Measurements from ENCODE around the gene CYB561D2. TPM values are rescaled to one million over a fixed set of nuclear protein-coding genes. Genes with fewer than 3 reads are reported as not detected.

The CYB561D2 gene
- total RNA-seq, 1 donor: 25.0 TPM

DNA sequence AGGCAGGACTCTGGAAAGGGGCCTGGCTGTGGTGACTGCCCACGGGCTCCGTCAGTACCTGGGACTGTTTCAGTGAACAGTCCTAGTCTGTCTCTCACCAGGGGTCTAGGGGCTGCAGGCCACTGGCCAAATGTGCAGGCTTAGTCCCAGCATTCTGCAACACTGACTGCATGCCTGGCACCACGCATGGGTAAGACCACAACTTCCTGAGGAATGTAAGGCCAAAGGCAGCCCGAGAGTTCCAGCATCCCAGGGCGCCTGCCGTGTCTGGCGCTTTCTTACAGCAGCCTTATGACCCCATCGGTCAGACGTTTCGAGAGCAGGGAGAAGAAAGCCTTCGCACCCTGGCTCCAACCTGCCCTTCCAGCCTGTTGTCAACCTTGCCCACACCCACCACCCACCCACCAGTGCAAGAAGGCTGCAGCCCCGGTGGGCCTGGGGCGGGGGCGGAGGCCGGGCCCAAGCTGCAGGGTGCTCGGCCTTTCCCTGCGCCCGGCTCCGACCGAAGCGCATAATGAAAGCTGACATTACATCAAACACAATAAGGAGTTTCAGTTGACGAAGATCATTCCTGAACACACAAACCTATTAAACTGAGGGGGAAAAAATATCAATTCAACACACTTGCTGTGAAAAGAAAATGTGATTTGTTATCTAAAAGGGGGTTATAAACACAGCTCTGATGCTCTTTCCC, 38.2 kb downstream of the CYB561D2 start:
- no peak for DNase-seq (ENCODE audit: insufficient read length, low spot score, missing footprints)
- no peaks in the 10 kb centered on the region for H3K79me2 ChIP-seq (ENCODE audit: insufficient read depth, low read length)
- H4K20me1 ChIP-seq (ENCODE audit: insufficient read depth, low read length): no peaks in the 10 kb centered on the region
- no peak overlapping the region for H3K27ac ChIP-seq (ENCODE audit: low read depth, low read length)
- TF ChIP-seq CTCF (IDR thresholded peaks at IDR 0.05; ENCODE audit: extremely low read depth, low read depth, low read length): peak; percentile 0
- H3K27me3 ChIP-seq (ENCODE audit: insufficient read depth, low read length): no peaks in the 10 kb centered on the region
- no peak overlapping the region for H3K4me2 ChIP-seq (ENCODE audit: insufficient read depth, low read length)
- H2AFZ ChIP-seq (ENCODE audit: low read length): no peak overlapping the region
- no peaks in the 10 kb centered on the region for H3K9me3 ChIP-seq (ENCODE audit: low read depth, low read length)
- H3K4me1 ChIP-seq (ENCODE audit: insufficient read depth, low read length): no peaks in the 10 kb centered on the region
- H3K36me3 ChIP-seq (ENCODE audit: insufficient read depth, low read length): no peaks in the 10 kb centered on the region
- no peak overlapping the region for H3K4me3 ChIP-seq (ENCODE audit: insufficient read depth, low read length)

GRCh38 chr3:50389414-50389767, 38.7 kb downstream of the CYB561D2 start:
- no peaks in the 10 kb centered on the region for H4K20me1 ChIP-seq (ENCODE audit: insufficient read depth, low read length)
- no peak overlapping the region for H3K4me3 ChIP-seq (ENCODE audit: insufficient read depth, low read length)
- no peak overlapping the region for H3K4me2 ChIP-seq (ENCODE audit: insufficient read depth, low read length)
- H3K79me2 ChIP-seq (ENCODE audit: insufficient read depth, low read length): no peaks in the 10 kb centered on the region
- DNase-seq (ENCODE audit: insufficient read length, low spot score, missing footprints): no peak
- H3K27ac ChIP-seq (ENCODE audit: low read depth, low read length): no peak overlapping the region
- no peaks in the 10 kb centered on the region for H3K9me3 ChIP-seq (ENCODE audit: low read depth, low read length)
- H2AFZ ChIP-seq (ENCODE audit: low read length): no peak overlapping the region
- no peaks in the 10 kb centered on the region for H3K36me3 ChIP-seq (ENCODE audit: insufficient read depth, low read length)
- no peaks in the 10 kb centered on the region for H3K27me3 ChIP-seq (ENCODE audit: insufficient read depth, low read length)
- H3K4me1 ChIP-seq (ENCODE audit: insufficient read depth, low read length): no peaks in the 10 kb centered on the region
- TF ChIP-seq CTCF (IDR thresholded peaks at IDR 0.05; ENCODE audit: extremely low read depth, low read depth, low read length): no peak

DNA sequence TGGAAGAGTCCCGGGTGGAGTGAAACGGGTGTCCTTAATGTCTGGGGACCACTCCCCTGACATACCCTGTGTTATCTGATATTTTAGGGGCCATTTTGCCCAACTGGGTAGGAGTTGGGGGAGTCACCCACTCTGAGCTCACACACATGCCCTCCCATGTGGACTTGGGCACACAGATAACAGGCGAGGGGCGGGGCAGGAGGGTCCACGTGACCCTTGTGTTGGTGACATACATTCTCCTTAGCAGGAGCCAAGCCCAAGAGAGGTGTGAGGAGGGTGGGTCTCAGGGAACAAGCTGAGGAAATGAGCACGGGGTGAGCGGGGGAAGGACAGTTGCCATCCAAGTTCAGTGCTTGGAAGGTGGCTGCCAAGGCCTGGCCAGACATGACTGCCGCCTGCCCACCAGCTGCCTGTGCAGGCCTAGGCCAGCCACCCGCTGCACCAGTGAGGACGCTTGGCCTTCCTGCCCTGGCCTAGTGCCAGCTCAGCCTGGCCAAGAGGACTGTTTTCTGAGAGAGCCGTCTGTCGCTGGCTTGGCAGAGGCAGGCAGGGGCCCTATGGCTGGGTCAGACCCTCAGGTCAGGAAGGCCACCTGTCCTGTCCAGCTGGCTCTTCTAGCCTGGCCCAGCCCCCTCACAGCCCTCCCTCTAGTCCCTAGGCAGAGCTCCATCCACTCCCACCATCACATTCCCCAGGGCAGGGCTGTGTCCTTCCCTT, 40.0 kb downstream of the CYB561D2 start:
- DNase-seq (ENCODE audit: insufficient read length, low spot score, missing footprints): no peak
- Histone ChIP-seq H3K27me3 (ENCODE audit: insufficient read depth, low read length) (no peaks in the 10 kb centered on the region), H3K4me3 (ENCODE audit: insufficient read depth, low read length) (no peak overlapping the region), H3K36me3 (ENCODE audit: insufficient read depth, low read length) (no peaks in the 10 kb centered on the region), H3K9me3 (ENCODE audit: low read depth, low read length) (no peaks in the 10 kb centered on the region), H4K20me1 (ENCODE audit: insufficient read depth, low read length) (no peaks in the 10 kb centered on the region), H3K4me1 (ENCODE audit: insufficient read depth, low read length) (no peaks in the 10 kb centered on the region), H3K79me2 (ENCODE audit: insufficient read depth, low read length) (no peaks in the 10 kb centered on the region), H2AFZ (ENCODE audit: low read length) (no peak overlapping the region), H3K4me2 (ENCODE audit: insufficient read depth, low read length) (no peak overlapping the region), H3K27ac (ENCODE audit: low read depth, low read length) (no peak overlapping the region)
- TF ChIP-seq CTCF (IDR thresholded peaks at IDR 0.05; ENCODE audit: extremely low read depth, low read depth, low read length): no peak

GRCh38 chr3:50392101-50392715, 41.5 kb downstream of the CYB561D2 start:
- no peaks in the 10 kb centered on the region for H3K9me3 ChIP-seq (ENCODE audit: low read depth, low read length)

More at GRCh38 chr3:50392101-50392715, 41.5 kb downstream of the CYB561D2 start:
- DNase-seq (ENCODE audit: insufficient read length, low spot score, missing footprints): no peak
- H3K4me1 ChIP-seq (ENCODE audit: insufficient read depth, low read length): no peaks in the 10 kb centered on the region
- no peak for TF ChIP-seq CTCF (IDR thresholded peaks at IDR 0.05; ENCODE audit: extremely low read depth, low read depth, low read length)
- H3K27ac ChIP-seq (ENCODE audit: low read depth, low read length): no peak overlapping the region
- H3K4me2 ChIP-seq (ENCODE audit: insufficient read depth, low read length): no peak overlapping the region
- H2AFZ ChIP-seq (ENCODE audit: low read length): no peak overlapping the region
- no peak overlapping the region for H3K4me3 ChIP-seq (ENCODE audit: insufficient read depth, low read length)
- H3K27me3 ChIP-seq (ENCODE audit: insufficient read depth, low read length): no peaks in the 10 kb centered on the region
- no peaks in the 10 kb centered on the region for H3K79me2 ChIP-seq (ENCODE audit: insufficient read depth, low read length)
- no peaks in the 10 kb centered on the region for H4K20me1 ChIP-seq (ENCODE audit: insufficient read depth, low read length)
- no peaks in the 10 kb centered on the region for H3K36me3 ChIP-seq (ENCODE audit: insufficient read depth, low read length)
